M059J (cell line): ENCODE data around the gene SBK3. TPM values are rescaled to one million over a fixed set of nuclear protein-coding genes. Genes with fewer than 3 reads are reported as not detected.
"Not testable (repeated sequence)": the region's sequence is repeated elsewhere in the genome, so short reads cannot be mapped to it uniquely, and the experiment has no call there.

Experiments
- DNase-seq: peaks from one replicate; pipeline ENCODE4 v3.0.0-alpha.2; 2012; ENCODE audit warnings: low read depth
- total RNA-seq: library from RNA; depleted of rRNA; stranded (reverse); fragments of >200 nt; shearing (Covaris generic); gene quantifications from 2 replicates; pipeline ENCODE4 v1.2.3, GENCODE V29; 2014

The SBK3 gene
- total RNA-seq, 1 experiment from 2014 or later = not detected

DNA sequence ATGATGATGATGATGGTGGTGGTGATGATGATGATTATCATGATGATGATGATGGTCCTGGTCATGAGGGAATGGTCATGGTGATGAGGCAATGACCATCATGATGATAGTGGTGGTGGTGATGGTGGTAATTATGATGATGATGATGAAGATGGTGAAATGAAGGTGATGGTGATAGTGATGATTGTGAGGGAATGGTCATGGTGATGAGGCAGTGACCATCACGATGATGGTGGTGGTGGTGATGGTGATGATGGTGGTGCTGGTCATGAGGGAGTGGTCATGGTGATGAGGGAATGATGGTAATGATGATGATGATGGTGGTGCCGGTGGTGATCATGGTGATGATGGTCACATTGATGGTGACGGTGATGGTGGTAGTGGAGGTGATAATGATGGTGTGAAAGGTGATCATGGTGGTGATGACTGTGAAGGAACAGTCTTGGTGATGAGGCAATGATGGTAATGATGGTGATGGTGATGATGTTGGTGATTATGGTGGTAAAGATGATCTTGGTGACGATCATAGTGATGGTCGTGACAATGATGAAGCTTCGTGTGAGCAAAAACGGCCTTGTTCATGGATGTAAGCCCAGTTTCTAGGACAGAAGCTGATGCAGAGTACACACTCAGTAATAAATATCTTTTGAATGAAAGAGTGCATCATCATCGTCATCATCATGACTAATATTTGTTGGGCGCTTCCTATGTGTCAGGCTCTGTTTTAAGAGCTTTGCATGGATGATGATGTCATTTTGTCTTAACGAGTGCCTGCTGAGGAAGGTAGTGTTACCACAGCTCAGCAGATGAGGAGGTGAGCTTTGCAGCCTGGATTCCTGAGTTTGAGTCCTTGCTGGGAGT lies 25.7 kb downstream of the SBK3 start:
- peak; percentile 89 for DNase-seq

DNA sequence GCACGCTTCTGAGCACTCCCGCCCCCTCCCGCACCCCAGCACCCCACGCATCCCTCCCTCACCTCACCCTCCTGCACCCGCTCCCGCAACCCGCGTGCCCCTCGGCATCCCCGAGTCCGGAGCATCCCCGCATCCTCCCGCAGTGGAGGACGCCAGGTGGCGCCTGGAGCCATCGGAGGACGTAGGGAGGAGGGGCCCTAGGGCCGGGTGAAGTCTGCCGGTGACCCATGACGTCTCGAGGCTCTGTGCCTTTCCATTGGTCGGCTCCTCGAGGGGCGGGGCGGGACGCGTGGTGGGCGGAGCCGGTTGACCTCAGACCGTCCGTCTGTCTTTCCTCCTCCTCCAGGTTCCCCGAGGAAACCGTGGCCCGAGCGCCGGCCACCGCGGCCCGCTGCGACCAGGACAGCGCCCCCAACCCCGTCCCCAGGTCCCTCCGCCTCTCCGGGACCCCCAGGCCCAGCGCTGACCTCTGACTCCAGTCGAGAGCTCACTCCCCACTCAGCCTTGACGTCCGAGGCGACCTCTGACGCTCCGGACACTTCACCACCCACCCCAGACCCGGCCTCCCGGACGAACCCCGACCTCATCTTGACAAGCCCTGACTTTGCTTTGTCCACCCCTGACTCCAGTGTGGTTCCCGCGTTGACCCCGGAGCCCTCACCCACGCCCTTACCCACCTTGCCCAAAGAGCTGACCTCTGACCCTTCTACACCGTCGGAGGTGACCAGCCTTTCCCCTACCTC lies 28.3 kb downstream of the SBK3 start:
- peak; percentile 84 for DNase-seq

DNA sequence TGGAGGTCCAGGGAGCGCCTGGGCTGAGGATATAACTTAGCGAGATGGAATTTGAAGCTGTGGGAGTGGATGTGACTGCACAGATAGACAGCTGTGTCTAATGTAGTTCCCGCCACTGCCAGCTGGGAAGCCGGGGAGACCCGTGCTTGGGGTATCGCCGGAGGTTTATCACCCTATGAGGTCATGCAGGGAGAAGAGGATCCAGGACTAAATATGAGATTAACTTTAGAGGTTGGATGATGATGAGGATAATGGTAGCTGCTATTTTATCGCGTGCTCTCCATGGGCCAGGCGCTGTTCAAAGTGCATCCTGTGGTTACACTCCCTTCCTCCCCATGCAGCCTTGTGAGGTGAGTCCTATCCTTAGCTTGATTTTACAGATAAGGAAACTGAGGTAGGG lies 37.2 kb downstream of the SBK3 start:
- DNase-seq = no peak

DNA sequence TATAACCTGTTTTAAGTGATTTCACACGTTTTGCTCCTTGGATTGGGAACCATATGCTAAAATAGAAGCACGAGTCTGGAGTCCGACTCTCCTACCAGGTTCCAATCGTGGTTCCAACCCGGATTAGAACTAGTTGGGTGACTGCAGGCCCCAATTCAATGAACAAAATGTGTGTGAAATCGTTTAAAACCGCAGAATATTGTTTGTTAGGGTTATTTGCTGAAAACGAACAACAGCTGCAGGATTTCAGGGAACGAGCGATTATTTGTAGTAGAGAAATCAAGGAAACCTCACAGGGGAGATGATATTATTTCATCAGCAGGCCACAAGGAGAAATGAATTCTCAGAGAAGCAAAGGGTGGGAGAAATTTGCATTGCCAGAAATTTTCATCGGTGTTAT lies 40.4 kb downstream of the SBK3 start:
- no peak for DNase-seq

DNA sequence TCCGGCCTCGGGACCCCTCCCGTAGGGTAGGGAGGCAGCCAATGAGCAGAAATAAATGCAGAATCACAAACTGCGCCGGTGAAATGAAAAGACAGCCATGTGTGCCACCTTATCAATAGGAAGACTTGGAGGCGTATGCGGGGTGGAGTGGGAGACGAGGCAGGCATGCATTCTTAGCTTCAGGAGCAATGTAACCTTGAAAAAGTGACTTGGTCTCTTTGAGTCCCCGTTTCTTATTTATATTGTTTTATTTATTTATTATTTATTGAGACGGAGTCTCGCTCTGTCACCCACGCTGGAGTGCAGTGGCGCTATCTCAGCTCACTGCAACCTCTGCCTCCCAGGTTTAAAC lies 41.1 kb downstream of the SBK3 start:
- no peak for DNase-seq

DNA sequence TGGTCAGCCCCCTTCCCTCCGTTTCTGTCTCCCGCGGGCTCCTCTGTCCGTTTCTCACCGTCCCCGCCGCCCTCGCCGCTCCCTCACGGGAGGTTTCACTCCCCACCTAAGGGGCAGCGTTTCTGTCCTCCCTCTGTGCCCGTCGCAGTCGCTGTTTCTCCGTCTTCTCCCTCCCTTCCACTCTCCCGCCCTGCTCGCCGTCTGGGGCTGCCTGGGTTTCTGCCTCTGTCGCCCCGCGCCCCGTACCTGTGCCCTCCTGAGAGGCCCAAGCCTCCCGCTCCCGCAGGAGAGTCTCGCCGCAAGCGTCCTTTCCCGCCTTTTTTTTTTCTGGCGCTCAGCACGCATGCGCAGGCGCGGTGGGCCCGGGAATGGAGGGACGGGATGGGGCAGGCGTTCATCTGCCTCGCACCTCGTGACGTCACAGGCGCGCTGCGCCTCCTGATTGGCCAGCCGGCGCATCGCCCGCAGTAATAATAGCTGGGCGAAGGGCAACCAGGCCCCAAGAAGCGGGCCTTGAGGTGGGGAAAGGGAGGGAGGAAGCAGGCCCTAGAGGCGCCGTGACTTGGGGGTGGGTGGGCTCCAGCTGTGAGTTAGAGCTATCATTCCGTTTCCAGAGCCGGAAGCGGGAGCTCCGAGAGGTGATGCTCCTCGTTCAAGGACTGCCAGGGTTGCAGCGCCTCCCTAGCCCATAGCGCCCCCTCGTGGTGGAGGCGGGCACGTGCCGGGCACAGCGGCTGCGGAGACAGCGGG lies 41.7 kb downstream of the SBK3 start:
- DNase-seq = peak; percentile 88

DNA sequence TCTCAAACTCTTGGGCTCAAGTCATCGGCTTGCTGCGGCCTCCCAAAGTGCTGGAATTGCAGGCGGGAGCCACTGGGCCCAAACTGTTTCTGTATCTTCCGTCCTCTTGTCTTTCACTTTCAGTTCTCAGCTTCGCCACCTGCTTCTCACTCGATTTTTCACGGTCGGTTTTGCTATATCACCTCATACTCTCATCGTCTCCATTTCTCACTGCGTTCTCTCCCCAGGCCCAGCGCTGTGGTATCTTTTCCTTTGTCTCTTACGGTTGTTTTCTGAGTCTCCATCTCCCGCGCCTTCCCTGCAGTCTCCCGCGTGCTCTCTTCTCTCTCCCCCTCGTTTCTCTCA lies 42.2 kb downstream of the SBK3 start:
- no peak for DNase-seq

DNA sequence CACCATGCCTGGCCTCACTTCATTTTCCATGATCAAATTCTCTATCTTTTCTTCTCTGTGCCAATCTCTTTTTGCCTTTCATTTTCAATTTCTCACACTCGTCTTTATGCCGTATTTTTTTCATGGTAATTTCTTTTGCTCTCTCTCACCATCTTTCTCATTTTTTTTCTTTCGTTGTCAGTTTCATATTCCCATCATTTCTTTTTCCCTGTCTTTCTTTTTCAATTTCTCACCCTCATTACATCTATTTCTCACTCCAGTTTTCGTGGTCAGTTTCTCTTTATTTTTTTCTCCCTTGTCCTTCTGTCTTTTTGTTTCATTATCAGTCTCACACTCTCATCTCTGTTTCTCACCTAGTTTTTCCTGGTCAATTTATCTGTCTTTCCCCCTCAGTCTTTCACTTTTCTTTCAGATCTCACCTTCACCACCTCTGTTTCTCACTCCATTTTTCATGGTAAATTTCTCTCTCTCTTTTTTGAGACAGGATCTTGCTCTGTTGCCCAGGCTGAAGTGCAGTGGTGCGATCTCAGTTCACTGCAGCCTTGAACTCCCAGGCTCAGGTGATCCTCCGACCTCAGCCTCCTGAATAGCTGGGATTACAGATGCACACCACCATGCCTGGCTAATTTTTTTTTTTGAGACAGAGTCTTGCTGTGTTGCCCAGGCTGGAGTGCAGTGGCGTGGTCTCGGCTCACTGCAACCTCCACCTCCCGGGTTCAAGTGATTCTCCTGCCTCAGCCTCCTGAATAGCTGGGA lies 43.0 kb downstream of the SBK3 start:
- DNase-seq = no peak

DNA sequence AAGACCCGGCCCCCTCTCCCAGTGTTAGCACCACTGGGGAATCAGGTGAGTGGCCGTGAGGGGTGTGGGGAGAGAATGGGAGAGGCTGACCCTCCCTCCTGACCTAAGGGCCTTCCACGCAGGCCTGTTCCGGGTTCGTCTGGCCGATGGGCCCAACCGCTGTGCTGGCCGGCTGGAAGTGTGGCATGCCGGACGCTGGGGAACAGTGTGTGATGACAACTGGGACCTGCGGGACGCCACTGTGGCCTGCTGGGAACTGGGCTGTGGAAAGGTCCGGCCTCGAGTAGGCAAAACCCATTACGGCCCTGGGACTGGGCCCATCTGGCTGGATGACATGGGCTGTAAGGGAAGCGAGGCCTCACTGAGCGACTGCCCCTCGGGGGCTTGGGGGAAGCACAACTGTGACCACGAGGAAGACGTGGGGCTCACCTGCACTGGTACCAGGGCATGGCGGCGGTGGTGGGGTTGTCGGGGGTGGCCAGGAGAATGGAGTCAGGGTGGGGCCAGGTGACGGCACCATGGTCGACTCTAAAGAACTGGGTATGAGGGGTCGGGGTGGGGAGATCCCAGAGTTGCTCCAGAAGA lies 44.9 kb downstream of the SBK3 start:
- no peak for DNase-seq

DNA sequence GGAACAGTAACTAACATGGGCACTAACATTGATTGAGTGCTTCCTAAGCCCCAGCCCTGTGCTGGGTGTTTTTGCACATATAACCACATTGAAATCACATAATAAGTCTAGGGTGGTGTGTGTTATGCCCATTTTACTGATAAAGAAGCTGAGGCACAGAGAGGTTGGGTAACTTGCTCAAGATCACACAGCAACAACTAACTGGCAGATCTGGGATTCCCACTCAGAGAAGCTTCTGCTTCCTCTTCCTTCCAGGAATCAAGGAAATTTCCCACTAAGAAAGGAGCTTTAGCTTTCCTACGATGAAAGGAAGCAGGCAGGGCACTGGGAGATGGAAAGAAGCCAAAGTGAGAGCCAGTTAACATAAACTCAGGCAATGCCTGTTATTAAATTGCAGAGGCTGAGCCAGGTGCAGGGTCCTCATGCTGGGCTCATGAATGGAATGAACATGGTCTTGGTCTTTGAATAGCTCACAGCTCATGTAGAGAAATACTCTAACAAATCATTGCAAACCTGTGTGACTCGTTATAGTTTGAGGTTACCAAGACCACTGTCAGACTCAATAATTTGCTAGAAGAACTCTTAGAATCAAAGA lies 47.0 kb downstream of the SBK3 start:
- DNase-seq = no peak

DNA sequence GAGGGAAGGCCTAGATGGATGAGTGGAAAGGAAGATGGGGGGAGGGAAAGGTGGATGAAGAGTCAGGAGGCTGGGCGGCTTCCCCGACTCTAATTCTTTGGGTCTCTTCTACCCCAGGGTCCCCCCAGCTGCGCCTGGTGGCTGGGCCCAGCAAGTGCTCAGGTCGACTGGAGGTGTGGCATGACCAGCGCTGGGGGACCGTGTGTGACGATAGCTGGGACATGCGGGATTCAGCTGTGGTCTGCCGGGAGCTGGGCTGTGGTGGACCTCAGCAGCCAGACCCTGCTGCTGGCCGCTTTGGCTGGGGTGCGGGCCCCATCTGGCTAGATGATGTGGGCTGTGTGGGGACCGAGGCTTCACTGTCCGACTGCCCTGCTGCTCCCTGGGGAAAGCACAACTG lies 47.6 kb downstream of the SBK3 start:
- DNase-seq = no peak

DNA sequence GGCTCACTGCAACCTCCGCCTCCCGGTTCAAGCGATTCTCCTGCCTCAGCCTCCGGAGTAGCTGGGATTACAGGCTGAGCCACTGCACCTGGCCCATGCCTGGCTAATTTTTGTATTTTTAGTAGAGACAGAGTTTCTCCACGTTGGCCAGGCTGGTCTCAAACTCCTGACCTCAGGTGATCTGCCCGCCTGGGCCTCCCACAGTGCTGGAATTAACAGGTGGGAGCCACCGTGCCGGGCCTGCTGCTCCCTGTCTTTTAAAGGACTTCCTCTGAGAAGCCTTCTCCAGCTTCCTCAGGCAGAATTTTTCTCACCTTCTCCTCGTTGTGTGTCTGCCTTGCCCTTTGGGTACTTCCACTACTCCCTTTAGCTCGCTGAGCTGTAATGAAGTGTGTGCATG lies 48.5 kb downstream of the SBK3 start:
- not testable (repeated sequence) for DNase-seq

DNA sequence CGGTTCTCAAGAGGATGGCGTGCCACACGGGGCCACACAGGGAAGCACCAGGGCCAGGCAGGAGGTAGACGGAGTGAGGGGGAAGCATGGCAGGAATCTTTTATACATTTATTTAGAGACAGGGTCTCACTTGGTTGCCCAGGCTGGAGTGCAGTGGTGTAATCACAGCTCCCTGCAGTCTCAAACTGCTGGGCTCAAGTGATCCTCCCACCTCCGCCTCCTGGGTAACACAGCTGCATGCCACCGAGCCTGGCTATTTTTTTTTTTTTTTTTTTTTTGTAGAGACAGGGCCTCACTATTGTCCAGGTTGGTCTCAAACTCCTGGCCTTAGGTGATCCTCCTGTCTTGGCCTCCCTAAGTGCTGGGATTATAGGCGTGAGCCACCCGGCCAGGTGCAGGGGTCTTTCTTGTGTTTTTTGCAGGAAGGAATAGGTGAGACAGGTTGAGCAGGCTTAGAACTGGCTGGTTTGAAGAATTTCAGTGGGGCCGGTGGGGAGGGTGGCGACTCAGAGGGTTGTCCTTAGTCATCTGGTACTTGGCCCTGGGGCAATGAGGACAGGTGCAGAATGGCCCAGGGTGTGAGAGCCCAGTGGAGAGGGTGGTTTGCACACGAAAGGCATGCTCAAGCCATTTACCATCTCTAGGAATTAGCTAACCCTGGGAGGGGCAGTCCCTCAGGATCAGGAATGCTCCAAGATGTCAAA lies 49.5 kb downstream of the SBK3 start:
- peak; percentile 59 for DNase-seq

DNA sequence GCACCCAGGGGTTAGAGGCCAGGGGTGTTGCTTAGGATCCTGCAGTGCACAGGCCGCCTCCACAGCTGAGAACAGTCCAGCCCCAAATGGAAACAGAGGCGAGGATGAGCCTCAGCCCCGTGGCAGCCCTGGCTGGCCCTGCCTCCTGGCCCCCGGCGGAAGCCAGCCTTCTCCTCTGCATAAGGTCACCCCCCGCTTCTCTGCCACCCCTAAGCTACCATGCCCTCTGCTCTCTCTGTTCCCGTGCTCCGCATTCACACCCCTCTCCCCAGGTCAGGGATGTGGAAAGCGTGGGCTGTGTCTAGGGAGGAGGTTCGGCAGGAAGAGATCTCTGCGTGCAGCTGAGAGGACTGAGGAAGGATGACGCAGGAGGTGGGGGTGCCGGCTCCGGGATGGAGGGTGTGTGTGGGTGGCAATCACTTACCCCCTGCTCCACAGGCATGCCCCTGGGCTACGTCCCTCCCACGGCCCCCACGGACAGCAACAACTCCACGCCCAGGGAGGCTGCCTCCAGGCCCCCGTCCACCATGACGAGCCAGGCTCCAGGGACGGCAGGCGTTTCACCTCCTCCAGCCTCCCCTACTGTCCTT lies 51.1 kb downstream of the SBK3 start:
- peak; percentile 58 for DNase-seq

DNA sequence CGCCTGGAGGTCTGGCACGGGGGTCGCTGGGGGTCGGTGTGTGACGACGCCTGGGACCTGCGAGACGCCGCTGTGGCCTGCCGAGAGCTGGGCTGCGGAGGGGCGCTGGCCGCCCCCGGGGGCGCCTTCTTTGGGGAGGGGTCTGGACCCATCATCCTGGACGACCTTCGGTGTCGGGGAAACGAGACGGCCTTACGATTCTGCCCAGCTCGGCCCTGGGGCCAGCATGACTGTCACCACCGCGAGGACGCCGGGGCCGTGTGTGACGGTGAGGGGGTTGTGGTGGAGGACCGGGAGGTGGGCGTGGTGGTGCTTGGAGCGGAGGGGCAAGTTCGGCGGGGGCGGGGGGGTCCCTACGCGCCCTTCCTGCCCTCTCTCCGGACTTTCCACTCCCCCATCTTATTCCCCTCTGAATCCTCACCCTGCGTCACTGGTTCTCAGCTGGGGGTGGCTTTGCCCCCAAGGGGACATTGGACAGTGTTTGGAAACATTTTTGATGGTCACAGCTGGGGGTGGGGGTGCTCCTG lies 51.6 kb downstream of the SBK3 start:
- DNase-seq = peak; percentile 38

DNA sequence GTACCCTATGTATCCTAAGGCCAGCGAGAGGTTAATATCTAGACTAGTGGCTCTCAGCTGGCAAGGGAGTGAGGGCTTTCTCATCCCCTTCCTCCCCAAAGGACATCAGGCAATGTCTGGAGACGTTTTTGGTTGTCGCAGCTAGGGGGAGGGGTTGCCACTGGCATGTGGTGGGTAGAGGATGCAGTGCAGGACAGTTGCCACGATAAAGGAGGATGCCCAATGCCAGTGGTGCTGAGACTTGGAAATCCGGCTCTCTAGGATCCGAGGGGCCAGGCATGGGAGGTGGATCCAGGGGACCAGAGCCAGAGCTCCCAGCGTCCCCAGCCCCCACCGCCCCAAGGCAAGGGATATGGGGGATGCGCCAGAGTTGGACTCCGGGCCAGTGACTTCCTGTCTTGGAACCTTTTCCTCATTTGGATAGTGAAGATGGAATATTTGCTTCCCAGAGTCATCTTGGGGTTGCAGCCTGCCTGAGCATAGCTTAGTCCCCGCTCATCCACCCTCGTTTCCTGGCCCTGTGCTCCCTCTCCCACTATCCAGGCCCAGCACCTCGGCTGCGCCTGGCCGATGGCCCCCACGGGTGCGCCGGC lies 52.2 kb downstream of the SBK3 start:
- DNase-seq = peak; percentile 73

DNA sequence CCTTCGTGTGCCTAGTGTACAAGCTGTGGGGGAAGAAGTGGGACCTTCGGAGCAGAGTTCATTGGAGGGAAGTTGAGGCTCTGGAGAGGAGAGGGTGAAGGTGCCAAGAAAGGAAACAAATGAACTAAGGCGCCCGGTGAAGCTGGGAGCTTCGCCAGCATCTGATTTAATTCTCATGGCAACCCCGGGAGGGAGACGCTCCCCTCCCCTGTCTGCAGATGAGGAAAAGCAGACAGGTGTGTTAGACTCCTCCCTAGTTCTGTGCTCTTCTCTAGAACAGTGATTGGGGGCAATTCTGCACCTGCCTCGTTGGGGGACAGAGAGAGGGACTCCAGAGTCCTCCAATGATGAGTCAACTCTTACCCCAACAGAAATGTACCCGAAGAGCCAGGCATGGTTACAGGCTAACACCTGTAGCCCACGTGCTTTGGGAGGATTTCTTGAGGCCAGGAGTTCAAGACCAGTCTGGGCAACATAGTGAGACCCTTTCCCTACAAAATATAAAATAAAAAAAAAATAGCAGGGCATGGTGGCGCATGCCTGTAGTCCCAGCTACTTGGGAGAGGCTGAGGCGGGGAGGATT lies 52.9 kb downstream of the SBK3 start:
- peak; percentile 42 for DNase-seq

DNA sequence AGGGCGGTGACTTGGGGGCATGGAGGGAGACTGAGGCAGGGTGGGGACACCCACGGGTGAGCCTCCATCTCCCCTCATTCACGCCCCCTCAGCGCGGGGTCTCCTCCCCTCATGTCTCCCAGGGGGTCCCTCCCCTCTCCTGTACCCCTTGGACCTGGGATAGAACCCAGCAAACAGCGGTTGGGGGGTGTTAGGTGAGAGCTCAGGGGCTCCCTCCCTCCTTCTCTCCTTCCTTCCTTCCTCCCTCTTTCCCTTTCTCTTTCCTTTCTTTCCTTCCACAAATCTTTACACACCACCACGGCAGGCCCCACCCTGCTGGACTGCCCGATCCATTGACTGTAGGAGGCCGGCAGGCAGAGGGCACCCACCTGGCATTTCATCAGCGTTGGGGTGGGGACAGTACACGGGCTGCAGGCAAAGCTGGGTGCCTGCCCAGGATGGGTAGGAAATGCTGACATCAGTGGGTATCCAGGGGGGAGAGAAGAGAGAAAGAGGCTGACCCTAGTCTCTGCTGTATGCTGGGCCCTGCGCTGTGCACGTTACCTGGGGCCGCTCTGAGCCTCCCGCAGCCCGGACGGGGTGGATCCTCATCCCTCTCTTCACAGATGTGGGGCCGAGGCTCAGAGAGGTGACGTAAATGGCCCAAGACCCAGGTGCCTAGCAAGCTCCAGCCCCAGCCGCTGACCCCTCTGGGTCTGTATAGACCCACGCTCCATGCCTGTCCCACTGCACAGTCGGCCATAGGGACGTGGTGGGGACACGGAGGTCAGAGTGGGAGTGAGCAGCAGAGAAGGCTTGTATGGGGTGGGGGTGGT lies 53.6 kb downstream of the SBK3 start:
- DNase-seq = peak; percentile 39
